ENCODE data around the gene KLK11. TPM values are rescaled to one million over a fixed set of nuclear protein-coding genes. Genes with fewer than 3 reads are reported as not detected.
"Not testable (repeated sequence)": the region's sequence is repeated elsewhere in the genome, so short reads cannot be mapped to it uniquely, and the experiment has no call there.

Gene KLK11
- polyA plus RNA-seq, 3 donors, result not detected

GRCh38 chr19:50992666-50993035, 33.8 kb downstream of the KLK11 start:
- Histone ChIP-seq H2AFZ (ENCODE audit: insufficient read depth, low read depth, low read length, poor library complexity, severe bottlenecking) (no peak overlapping the region), H3K79me2 (ENCODE audit: insufficient read depth, low read length) (no peaks in the 10 kb centered on the region), H3K9ac (ENCODE audit: insufficient read depth, low read length, poor library complexity, severe bottlenecking) (no peak overlapping the region), H3K27ac (ENCODE audit: low read depth in 1 of 2, low read length in 2 of 2) (no peak overlapping the region), H3K4me3 (replicated peaks in 1 of 3; ENCODE audit: low read depth in 2 of 3, low read length in 3 of 3) (no peak overlapping the region), H4K20me1 (ENCODE audit: insufficient read depth, low read length) (no peaks in the 10 kb centered on the region), H3K4me2 (replicated peaks; ENCODE audit: extremely low read depth, low read length, poor library complexity, severe bottlenecking) (no peak overlapping the region), H3K9me3 (replicated peaks in 1 of 2; ENCODE audit: control insufficient read depth in 1 of 2, insufficient read depth in 1 of 2, low read length in 2 of 2) (peaks cover 0 to 4% of the 10 kb centered on the region in 2 donors), H3K27me3 (ENCODE audit: control insufficient read depth in 2 of 2, insufficient read depth in 2 of 2, low read length in 2 of 2) (peaks cover 0 to 2% of the 10 kb centered on the region in 2 donors), H3K4me1 (ENCODE audit: control insufficient read depth in 1 of 2, insufficient read depth in 2 of 2, low read length in 2 of 2) (no peaks in the 10 kb centered on the region), H3K36me3 (replicated peaks in 1 of 2; ENCODE audit: control insufficient read depth in 1 of 2, insufficient read depth in 2 of 2, low read length in 2 of 2) (no peaks in the 10 kb centered on the region)
- DNase-seq, result no peak
- H3K4me3 Mint-ChIP-seq, result no peak overlapping the region
- peaks cover 0 to 13% (median 7%) of the 10 kb centered on the region in 7 donors for H3K9me3 Mint-ChIP-seq
- H3K27ac Mint-ChIP-seq, result no peak overlapping the region
- 60% methylated on average over 1 of the region's 2 CpGs for WGBS (ENCODE audit: insufficient coverage)
- H3K36me3 Mint-ChIP-seq, result no peaks in the 10 kb centered on the region
- TF ChIP-seq, protein P1, sequence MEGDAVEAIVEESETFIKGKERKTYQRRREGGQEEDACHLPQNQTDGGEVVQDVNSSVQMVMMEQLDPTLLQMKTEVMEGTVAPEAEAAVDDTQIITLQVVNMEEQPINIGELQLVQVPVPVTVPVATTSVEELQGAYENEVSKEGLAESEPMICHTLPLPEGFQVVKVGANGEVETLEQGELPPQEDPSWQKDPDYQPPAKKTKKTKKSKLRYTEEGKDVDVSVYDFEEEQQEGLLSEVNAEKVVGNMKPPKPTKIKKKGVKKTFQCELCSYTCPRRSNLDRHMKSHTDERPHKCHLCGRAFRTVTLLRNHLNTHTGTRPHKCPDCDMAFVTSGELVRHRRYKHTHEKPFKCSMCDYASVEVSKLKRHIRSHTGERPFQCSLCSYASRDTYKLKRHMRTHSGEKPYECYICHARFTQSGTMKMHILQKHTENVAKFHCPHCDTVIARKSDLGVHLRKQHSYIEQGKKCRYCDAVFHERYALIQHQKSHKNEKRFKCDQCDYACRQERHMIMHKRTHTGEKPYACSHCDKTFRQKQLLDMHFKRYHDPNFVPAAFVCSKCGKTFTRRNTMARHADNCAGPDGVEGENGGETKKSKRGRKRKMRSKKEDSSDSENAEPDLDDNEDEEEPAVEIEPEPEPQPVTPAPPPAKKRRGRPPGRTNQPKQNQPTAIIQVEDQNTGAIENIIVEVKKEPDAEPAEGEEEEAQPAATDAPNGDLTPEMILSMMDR (IDR thresholded peaks at IDR 0.05), result no peak
- H3K27me3 Mint-ChIP-seq (ENCODE audit: low read depth in 3 of 3), result peaks cover 5 to 14% (median 9%) of the 10 kb centered on the region in 3 donors
- intact Hi-C loops (cut with micrococcal nuclease), result no loop called here
- no peaks in the 10 kb centered on the region for H3K4me1 Mint-ChIP-seq

DNA sequence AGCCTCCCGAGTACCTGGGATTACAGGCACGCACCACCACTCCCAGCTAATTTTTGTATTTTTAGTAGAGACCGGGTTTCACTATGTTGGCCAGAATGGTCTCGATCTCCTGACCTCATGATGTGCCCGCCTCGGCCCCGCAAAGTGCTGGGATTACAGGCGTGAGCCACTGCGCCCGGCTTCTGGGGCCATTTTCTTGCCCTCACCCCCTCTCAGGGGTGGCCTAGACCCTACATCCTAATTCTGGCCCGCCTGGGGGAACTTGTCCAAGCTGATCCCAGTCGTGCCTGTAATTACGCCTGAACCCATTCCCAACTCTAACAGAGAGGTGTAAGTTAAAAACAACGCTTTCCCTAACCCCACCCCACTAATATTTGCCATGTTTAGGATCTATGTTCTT, 42.0 kb downstream of the KLK11 start:
- H3K4me1 ChIP-seq (ENCODE audit: control insufficient read depth in 1 of 2, insufficient read depth in 2 of 2, low read length in 2 of 2); H3K4me1 Mint-ChIP-seq; H3K4me2 ChIP-seq (replicated peaks; ENCODE audit: extremely low read depth, low read length, poor library complexity, severe bottlenecking); H4K20me1 ChIP-seq (ENCODE audit: insufficient read depth, low read length); H3K9me3 ChIP-seq (replicated peaks in 1 of 2; ENCODE audit: control insufficient read depth in 1 of 2, insufficient read depth in 1 of 2, low read length in 2 of 2); H3K27ac Mint-ChIP-seq; H3K27me3 ChIP-seq (ENCODE audit: control insufficient read depth in 2 of 2, insufficient read depth in 2 of 2, low read length in 2 of 2); H3K36me3 Mint-ChIP-seq; intact Hi-C loops (cut with micrococcal nuclease); H3K4me3 ChIP-seq (replicated peaks in 1 of 3; ENCODE audit: low read depth in 2 of 3, low read length in 3 of 3); H2AFZ ChIP-seq (ENCODE audit: insufficient read depth, low read depth, low read length, poor library complexity, severe bottlenecking); H3K9ac ChIP-seq (ENCODE audit: insufficient read depth, low read length, poor library complexity, severe bottlenecking); DNase-seq; H3K79me2 ChIP-seq (ENCODE audit: insufficient read depth, low read length); H3K27ac ChIP-seq (ENCODE audit: low read depth in 1 of 2, low read length in 2 of 2); H3K36me3 ChIP-seq (replicated peaks in 1 of 2; ENCODE audit: control insufficient read depth in 1 of 2, insufficient read depth in 2 of 2, low read length in 2 of 2): not testable (repeated sequence)
- H3K4me3 Mint-ChIP-seq, result peak overlapping the region in 1 of 2 donors; percentile 58
- H3K9me3 Mint-ChIP-seq, result peaks cover 0 to 12% (median 1%) of the 10 kb centered on the region in 7 donors
- 89% methylated on average over 9 of the region's 14 CpGs for WGBS (ENCODE audit: insufficient coverage)
- H3K27me3 Mint-ChIP-seq (ENCODE audit: low read depth in 3 of 3), result peaks cover 30 to 48% (median 31%) of the 10 kb centered on the region in 3 donors
